ENCODE measurements around the gene LDLRAD3.

LDLRAD3 gene

GRCh38 chr11:35927682-35928081, 16.2 kb upstream of the LDLRAD3 start:
- DNase-seq (ENCODE audit: low read depth), result no peak

DNA sequence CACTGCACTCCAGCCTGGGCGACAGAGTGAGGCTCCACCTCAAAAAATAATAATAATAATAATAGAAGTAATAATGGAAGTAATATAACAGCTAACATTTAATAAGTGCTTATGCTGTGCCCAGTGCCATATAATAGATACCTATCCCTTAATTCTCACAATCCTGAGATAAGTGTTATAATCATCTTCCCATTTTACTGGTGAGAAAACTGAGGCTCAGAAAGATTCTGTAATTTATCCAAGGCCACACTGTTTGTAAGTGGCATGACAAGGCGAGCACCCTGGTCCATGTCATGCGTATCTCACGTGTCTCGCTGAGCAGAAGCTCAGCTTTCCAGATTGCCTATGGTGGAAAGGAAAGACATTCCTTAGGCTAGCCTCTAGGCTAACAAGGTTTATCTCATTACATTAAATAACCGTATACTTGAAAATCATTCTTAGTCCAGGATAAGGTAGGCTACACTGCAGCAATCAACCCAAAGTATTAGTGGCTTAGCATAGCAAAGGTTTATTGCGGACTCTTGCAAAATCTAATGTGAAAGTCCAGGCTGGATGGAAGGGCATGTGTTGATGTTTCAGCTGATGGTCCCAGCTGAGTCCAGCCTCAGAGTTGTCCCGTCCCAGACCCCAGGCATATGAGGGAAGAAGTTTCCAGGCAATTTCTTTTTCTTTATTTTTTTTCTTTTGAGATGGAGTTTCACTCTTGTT, 15.0 kb upstream of the LDLRAD3 start:
- DNase-seq (ENCODE audit: low read depth), result no peak

DNA sequence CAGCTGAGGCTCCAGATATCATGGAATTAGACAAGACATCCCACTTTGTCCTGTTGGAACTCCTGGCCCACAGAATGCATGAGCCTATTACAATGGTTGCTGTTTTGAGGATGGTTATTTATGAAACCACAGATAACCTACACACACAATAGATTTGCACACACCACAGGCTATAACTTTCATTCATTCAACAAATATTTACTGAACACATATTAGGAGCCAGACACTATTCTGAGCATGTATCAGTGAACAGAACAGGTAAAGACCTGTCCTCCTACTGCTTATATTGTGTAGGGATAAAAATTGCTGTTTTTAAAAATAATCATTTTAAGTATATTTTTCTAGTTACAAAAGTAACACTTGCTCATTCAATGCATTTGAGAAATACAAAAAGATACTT, 13.4 kb upstream of the LDLRAD3 start:
- no peak for DNase-seq (ENCODE audit: low read depth)

DNA sequence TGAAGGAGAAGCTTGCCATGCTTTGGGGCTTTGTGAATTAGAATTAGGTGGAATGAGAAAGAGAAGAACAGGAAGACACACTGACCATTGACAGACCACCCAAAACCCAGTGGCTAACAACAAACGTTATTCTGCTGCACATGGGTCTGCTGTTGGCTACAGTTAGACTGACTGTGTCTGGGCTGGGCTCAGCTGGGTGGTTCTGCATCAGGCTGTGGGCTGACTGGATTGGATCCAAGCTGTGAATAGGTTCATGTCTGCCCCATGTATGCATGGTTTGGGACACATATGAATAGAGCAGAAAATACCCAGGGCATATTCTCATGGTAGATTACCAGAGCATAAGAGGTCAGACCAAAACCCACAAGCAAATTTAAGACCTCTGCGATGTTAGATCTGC, 11.7 kb upstream of the LDLRAD3 start:
- no peak for DNase-seq (ENCODE audit: low read depth)

DNA sequence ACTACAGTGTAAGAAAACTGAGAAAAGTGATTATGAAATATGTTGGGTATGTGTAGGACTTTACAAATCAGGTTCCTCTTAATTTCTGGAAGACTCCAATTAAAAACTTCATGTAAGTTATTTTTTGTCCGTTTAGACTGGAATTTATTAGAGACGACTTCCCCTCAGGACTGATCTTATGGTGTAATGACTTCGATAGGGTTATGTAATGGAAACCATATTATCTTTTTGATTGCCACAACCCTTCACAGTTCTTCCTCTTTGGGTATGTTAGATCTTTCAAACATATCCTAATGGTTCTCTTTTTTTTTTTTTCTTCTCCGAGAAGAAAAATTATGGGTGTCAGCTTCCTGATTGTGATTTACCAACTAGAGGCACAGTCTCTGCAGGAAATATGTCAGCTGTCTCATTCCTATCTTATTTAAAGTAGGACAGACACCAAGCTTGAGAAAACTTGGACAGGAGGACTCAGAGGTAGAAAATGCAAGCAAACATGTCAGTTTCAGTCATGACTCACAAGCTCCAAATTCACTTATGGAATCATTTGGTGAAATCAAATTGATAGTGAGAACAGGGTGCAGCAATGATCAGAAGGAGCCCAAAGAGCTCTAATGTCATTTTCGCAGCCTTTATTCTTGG, 11.1 kb upstream of the LDLRAD3 start:
- peak; percentile 42 for DNase-seq (ENCODE audit: low read depth)

- no peak for DNase-seq (ENCODE audit: low read depth)
Measured at GRCh38 chr11:35933320-35933871, 10.5 kb upstream of the LDLRAD3 start.

- no peak for DNase-seq (ENCODE audit: low read depth)
Measured at GRCh38 chr11:35934271-35934670, 9.6 kb upstream of the LDLRAD3 start.

GRCh38 chr11:35934981-35935380, 8.9 kb upstream of the LDLRAD3 start:
- DNase-seq (ENCODE audit: low read depth), result no peak

GRCh38 chr11:35935390-35935789, 8.5 kb upstream of the LDLRAD3 start:
- DNase-seq (ENCODE audit: low read depth), result no peak

GRCh38 chr11:35937111-35937510, 6.8 kb upstream of the LDLRAD3 start:
- no peak for DNase-seq (ENCODE audit: low read depth)

DNA sequence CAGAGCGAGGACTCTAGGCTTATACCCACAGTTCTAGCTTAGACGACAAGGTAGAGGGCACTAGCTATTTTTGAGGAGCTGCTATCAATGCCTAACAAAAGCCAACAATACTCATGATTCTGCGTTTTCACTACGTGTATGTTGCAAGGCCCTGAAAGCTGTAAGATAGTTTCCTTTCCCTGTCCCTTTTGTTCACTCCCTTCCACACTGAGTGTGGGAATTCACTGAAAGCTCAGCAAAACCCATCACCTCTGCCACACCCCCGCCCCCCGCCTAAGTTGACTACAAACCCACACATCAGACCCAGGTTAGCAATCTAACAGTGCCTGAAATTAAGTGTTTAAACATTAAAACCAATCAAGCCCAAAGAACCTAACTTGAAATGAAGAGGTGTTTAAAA, 6.2 kb upstream of the LDLRAD3 start:
- DNase-seq (ENCODE audit: low read depth), result no peak

- DNase-seq (ENCODE audit: low read depth), result no peak
Measured at GRCh38 chr11:35938231-35938630, 5.6 kb upstream of the LDLRAD3 start.

DNA sequence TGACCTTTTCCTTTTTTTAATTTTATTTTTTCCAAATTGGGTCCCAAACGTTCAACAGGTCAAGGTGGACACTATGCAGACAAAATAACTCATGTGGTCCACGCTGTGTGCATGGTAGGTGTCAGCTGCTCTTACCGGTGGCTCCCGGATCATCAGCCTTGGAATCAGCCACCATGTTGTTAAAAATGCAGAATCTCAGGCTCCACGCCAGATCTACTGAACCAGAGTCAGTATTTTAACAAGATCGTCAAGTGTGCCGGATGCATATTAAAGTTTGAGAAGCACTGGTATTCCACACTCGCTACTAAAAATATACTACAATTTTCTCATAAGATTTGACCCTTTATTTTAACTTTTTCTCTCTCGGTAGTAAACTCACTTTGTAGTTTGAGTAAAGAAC, 553 bp upstream of the LDLRAD3 start:
- DNase-seq (ENCODE audit: low read depth), result peak; percentile 7

DNA sequence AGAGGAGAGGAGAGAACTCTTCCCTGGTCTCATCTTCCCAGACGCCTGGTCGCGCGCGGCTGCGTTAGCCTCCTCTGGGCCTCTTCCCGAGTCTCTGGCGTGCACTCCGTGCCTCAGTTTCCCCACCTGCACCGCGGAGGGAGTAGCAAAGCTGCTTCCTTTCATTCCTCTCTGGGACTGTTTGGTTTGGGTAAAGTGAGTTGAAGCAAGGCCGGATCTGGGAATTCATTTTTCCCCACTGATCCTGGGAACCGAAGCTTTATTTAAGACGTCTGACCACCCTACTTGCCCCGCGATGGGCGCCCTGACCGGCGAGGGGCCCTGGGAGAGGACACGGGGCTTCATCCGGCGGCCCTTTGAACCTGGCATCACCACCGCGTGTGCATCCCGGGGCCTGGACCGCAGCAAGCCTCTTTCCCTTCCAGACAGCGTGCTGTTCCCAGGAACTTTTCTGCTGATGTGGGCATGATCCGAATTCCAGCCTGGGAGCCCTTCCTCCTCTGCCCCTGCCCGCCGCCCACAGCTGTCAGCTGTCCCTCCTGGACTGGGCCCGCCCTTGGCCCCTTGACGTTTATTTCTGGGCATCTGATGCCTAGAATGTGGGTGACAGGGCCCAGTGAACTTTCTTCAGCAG, 758 bp downstream of the LDLRAD3 start:
- DNase-seq (ENCODE audit: low read depth), result peak; percentile 32

- DNase-seq (ENCODE audit: low read depth), result no peak
Measured at GRCh38 chr11:35945137-35945518, 1.3 kb downstream of the LDLRAD3 start.

GRCh38 chr11:35946766-35947165, 2.9 kb downstream of the LDLRAD3 start:
- no peak for DNase-seq (ENCODE audit: low read depth)

- no peak for DNase-seq (ENCODE audit: low read depth)
Measured at GRCh38 chr11:35947437-35947836, 3.6 kb downstream of the LDLRAD3 start.

DNA sequence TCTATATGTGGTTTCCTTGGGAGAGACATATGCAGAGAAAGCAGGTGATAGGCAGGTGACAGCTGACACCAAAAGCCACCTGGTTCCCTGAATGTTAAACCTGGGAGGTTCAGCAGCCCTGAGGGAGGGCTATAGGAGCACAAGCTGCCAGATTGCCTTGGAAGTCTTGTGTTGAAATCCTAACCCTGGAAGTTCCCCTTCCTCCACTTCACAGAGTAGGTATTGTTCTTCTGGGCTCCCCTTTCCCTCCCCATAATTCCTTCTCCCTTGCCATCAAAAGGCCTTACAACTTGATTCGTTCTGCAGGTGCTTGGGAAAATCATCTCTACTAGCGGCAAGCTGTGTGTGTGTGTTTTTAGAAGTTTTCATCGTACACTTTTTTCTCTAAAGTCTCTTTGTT, 5.4 kb downstream of the LDLRAD3 start:
- DNase-seq (ENCODE audit: low read depth), result no peak

DNA sequence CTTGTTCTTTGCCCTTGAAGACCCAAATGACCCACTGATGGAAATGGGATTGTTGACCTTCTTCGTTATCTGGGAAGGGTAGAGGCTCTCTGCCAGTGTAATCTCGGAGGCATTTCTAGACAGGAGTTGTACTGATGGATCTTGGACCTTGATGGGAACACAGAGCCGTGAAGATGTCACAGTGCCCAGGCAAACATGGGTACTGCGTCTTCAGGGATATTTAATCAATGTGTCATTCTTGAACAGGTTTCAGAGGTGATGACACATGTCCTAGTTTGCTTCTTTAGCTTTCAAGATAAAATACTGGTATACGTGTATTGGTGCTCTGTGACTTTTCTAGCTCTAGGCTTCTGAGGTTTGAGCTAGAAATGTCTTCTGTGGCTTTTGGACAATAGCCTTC, 6.2 kb downstream of the LDLRAD3 start:
- DNase-seq (ENCODE audit: low read depth), result no peak

- no peak for DNase-seq (ENCODE audit: low read depth)
Measured at GRCh38 chr11:35951680-35952079, 7.8 kb downstream of the LDLRAD3 start.

DNA sequence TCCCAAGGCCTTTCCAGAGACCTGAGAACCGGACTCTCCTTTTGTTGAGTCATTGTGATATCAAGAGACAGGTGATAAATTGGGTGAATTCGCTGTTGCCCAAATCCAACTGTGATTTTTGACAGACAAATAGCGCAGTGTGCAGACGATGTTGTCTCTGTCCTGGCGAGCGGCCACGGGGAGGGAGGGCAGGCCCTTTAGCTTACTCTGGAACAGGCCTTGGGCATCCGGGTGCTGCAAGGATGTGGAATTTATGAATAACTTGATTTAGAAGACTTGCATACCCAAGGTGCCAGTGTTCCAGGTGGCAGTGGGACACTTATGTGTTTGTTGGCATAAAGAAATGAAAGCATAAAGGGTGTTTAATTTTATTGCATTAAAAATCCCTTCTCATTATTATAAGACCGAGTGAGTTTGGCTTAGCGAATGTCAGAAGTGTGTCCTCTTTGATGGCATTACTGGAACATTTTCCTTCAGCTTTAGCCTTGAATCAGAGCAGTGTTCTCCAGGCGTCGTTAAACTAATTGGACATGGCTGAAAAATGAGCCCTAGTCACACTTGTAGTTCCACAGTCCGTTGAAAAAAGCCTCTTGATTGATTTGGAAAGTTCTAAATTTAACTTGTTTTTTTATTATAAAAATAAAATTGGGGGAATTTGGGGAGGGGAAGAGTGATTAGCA, 9.4 kb downstream of the LDLRAD3 start:
- no peak for DNase-seq (ENCODE audit: low read depth)

DNA sequence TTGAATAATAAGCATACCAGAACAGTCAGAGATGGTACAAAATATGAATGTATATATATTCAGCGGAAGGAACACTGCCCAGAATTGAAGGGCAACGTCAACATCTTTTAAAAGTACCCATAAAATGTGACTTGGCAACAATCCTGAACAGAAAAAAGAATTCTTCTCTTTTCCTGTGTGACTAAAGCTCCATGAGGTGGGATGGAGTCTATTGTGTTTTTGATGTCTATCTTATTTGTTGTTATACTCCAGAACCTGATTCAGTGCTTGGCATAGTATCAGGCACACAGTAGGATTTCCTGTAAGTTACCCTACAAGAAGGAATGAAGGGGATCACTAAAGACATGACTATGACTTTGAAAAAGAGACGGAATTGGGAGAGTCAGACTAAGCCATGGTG, 10.3 kb downstream of the LDLRAD3 start:
- no peak for DNase-seq (ENCODE audit: low read depth)

DNA sequence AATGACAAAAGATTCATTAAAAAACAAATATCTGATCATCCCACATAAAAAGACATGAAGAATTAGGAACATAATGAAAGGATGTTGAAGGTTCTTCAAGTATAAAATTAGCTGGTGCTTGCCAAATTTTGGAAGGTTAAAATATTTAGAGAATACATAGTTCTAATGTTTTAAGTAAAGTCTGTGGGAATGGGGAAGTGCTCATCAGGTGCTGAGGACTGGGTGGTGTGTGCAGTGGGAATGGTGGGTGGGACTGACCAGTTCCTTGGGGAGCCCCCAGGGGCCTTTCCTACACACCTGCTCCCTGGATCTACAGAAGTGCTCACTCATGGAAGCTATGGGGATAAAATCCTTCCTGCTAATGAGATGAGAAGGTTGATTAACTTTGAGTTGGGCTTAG, 11.8 kb downstream of the LDLRAD3 start:
- no peak for DNase-seq (ENCODE audit: low read depth)
